Spleen (tissue), 11 donors: Measurements from ENCODE around the gene AKAP10. TPM values are rescaled to one million over a fixed set of nuclear protein-coding genes. Genes with fewer than 3 reads are reported as not detected.

Experiments used
- DNase-seq: peaks from one replicate; pipeline ENCODE4 v3.0.0-alpha.2; 2020
- H3K27ac ChIP-seq, 8 donors: fragments of 200-600 bp; sonication (generic) in 7 of 8; 1 replicate in 4 of 8; 2 replicates in 4 of 8; pipeline versions ENCODE4 v1.5.0 to v1.8.0; 2016 to 2021; ENCODE audit warnings: inconsistent platforms in 4 of 8, mild to moderate bottlenecking in 4 of 8, moderate library complexity in 1 of 8
- H3K27me3 ChIP-seq, 7 donors: fragments of 200-600 bp; sonication (generic) in 6 of 7; replicated peaks in 1 of 7; 1 replicate in 4 of 7; 2 replicates in 3 of 7; pipeline versions ENCODE4 v1.5.0 to v1.8.0; 2016 to 2021; ENCODE audit warnings: inconsistent platforms in 3 of 7, mild to moderate bottlenecking in 1 of 7
- H3K36me3 ChIP-seq, 6 donors: fragments of 200-600 bp; sonication (generic) in 5 of 6; 1 replicate in 4 of 6; 2 replicates in 2 of 6; pipeline versions ENCODE4 v1.5.0 to v1.8.0; 2016 to 2021; ENCODE audit warnings: inconsistent platforms in 2 of 6
- H3K4me1 ChIP-seq, 6 donors: fragments of 200-600 bp; sonication (generic) in 5 of 6; 1 replicate in 3 of 6; 2 replicates in 3 of 6; pipeline versions ENCODE4 v1.5.0 to v1.8.0; 2016 to 2021; ENCODE audit warnings: inconsistent platforms in 3 of 6
- H3K4me3 ChIP-seq, 8 donors: fragments of 200-600 bp; sonication (generic) in 7 of 8; 1 replicate in 4 of 8; 2 replicates in 4 of 8; pipeline versions ENCODE4 v1.5.0 to v1.8.0; 2016 to 2021; ENCODE audit warnings: inconsistent platforms in 4 of 8, mild to moderate bottlenecking in 4 of 8, moderate library complexity in 2 of 8
- H3K9me3 ChIP-seq, 8 donors: fragments of 200-600 bp; sonication (generic) in 7 of 8; 1 replicate in 4 of 8; 2 replicates in 4 of 8; pipeline versions ENCODE4 v1.5.0 to v1.8.0; 2016 to 2021; ENCODE audit warnings: inconsistent platforms in 4 of 8
- CTCF ChIP-seq, 11 experiments: fragments of 200-600 bp in 7 of 11; fragments of 450-650 bp in 4 of 11; sonication (generic) in 4 of 11; IDR thresholded peaks in 8 of 11; conservative IDR thresholded peaks in 3 of 11; 1 replicate in 7 of 11; 2 replicates in 4 of 11; pipeline versions ENCODE4 v1.4.0 to v1.8.0; 2016 to 2021; ENCODE audit warnings: antibody characterized with exemption in 11 of 11, inconsistent platforms in 4 of 11, mild to moderate bottlenecking in 1 of 11
- POLR2A ChIP-seq, 3 donors: fragments of 450-650 bp; IDR thresholded peaks; one replicate each; pipeline ENCODE4 v1.5.1; 2017; ENCODE audit warnings: antibody characterized with exemption in 3 of 3, mild to moderate bottlenecking in 1 of 3
- POLR2AphosphoS5 ChIP-seq, 3 donors: sonication (generic); formaldehyde crosslinking; IDR thresholded peaks; one replicate each; pipeline ENCODE4 v1.5.1; 2017; ENCODE audit warnings: antibody characterized with exemption in 3 of 3
- WGBS, 5 donors: extraction: QIAGEN DNeasy Blood & Tissue Kit in 3 of 5; methylation state at CpG; one replicate each; pipeline versions ENCODE4 v1.1.5 to v1.1.7; 2013 to 2018; 5-methylcytosine and 5-hydroxymethylcytosine counted together
- intact Hi-C: fragments of 100-400 bp; cut with DNase I; formaldehyde crosslinking; loops from one replicate; pipeline ENCODE4 v1.15.0; 2023; ENCODE audit warnings: low total_unique reads
- polyA plus RNA-seq, 3 donors: library from polyadenylated mRNA; stranded (reverse); fragments of 200-250 nt; gene quantifications; one replicate each; pipeline ENCODE4 v1.2.1, GENCODE V29; 2013
- total RNA-seq, 7 donors: library from RNA; depleted of rRNA in 3 of 7; stranded (reverse); fragments of >200 nt in 3 of 7; fragmentation: NEBNext Ultra II Directional in 4 of 7; extraction: Animal tissue kit (Norgen Biotek cat#: 25700) in 4 of 7; gene quantifications; one replicate each; pipeline versions ENCODE4 v1.1.0 to v1.2.1, GENCODE V29; 2016 to 2021
- donor health status: healthy with polysubstance abuse.
- donor health status: DM: no; HTN: no; CAD: no; lungs with moderate emphysema.
- donor health status: DM: no; HTN: no; CAD: no.
- donor health status: Bipolar disorder and iron deficiency.
- donor health status: healthy.
- donor health status: DM: no; HTN: no; CAD: no.
- donor health status: DM: yes; HTN: yes; CAD: no.

AKAP10 gene
- total and polyA plus RNA-seq, 10 donors = 6.9 to 69.8 (median 53.6) TPM

- TF ChIP-seq CTCF (IDR thresholded peaks at IDR 0.05 in 8 of 11, conservative IDR thresholded peaks at IDR 0.05 in 3 of 11) (no peak), POLR2A (IDR thresholded peaks at IDR 0.05) (no peak), POLR2AphosphoS5 (IDR thresholded peaks at IDR 0.05) (no peak)
- peaks cover 3 to 17% (median 5%) of the 10 kb centered on the region in 6 donors for H3K4me1 ChIP-seq
- 38 to 54% (median 50%) methylated on average over 4 of the region's 4 CpGs for WGBS, 5 donors
Observed at GRCh38 chr17:19991252-19991885, 13.7 kb upstream of the AKAP10 start.

GRCh38 chr17:19987897-19988296 lies 10.3 kb upstream of the AKAP10 start:
- Histone ChIP-seq H3K27ac (no peak overlapping the region), H3K4me1 (peaks cover under 1 to 11% (median 1%) of the 10 kb centered on the region in 6 donors), H3K4me3 (no peak overlapping the region), H3K9me3 (no peaks in the 10 kb centered on the region), H3K27me3 (peaks cover 0 to 6% (median 0%) of the 10 kb centered on the region in 7 donors), H3K36me3 (no peaks in the 10 kb centered on the region)
- no peak for TF ChIP-seq POLR2A (IDR thresholded peaks at IDR 0.05)
- no peak for TF ChIP-seq POLR2AphosphoS5 (IDR thresholded peaks at IDR 0.05)
- TF ChIP-seq CTCF (IDR thresholded peaks at IDR 0.05 in 8 of 11, conservative IDR thresholded peaks at IDR 0.05 in 3 of 11) = no peak
- DNase-seq = no peak
- intact Hi-C loops = no loop called here
- WGBS, 5 donors = 54 to 82% (median 71%) methylated on average over 1 of the region's 1 CpG

More at GRCh38 chr17:19991252-19991885, 13.7 kb upstream of the AKAP10 start:
- Histone ChIP-seq H3K9me3 (no peaks in the 10 kb centered on the region), H3K4me3 (no peak overlapping the region), H3K27ac (peak overlapping the region in 2 of 8 donors; percentile 17 to 28), H3K27me3 (peaks cover 0 to 12% (median 0%) of the 10 kb centered on the region in 7 donors), H3K36me3 (no peaks in the 10 kb centered on the region)
- no peak for DNase-seq
- intact Hi-C loops = loop anchor here (5.0 kb wide), 1 partner anchor 126 kb away; no protein-coding TSS in a partner anchor

GRCh38 chr17:19986941-19987861 lies 9.6 kb upstream of the AKAP10 start:
- Histone ChIP-seq H3K27me3 (peaks cover 0 to 6% (median 0%) of the 10 kb centered on the region in 7 donors), H3K4me3 (no peak overlapping the region), H3K9me3 (no peaks in the 10 kb centered on the region), H3K4me1 (peaks cover 0 to 9% (median 0%) of the 10 kb centered on the region in 6 donors), H3K27ac (no peak overlapping the region), H3K36me3 (no peaks in the 10 kb centered on the region)
- intact Hi-C loops = no loop called here
- DNase-seq = no peak
- WGBS, 5 donors = 73 to 86% (median 75%) methylated on average over 13 of the region's 13 CpGs
- TF ChIP-seq CTCF (IDR thresholded peaks at IDR 0.05 in 8 of 11, conservative IDR thresholded peaks at IDR 0.05 in 3 of 11) (no peak), POLR2AphosphoS5 (IDR thresholded peaks at IDR 0.05) (no peak), POLR2A (IDR thresholded peaks at IDR 0.05) (no peak)
